ENCODE results near the gene TMEM119.

- TF ChIP-seq CTCF (IDR thresholded peaks at IDR 0.05; ENCODE audit: low read depth, low read length), result no peak
- TF ChIP-seq MAX (IDR thresholded peaks at IDR 0.05; ENCODE audit: low read depth, low read length), result no peak
- no peak for TF ChIP-seq POLR2A (IDR thresholded peaks at IDR 0.05; ENCODE audit: extremely low read depth, insufficient read length)
- TF ChIP-seq MYC (IDR thresholded peaks at IDR 0.05; ENCODE audit: low read depth, low read length), result no peak
These were observed 23.3 kb upstream of the TMEM119 start for GRCh38 chr12:108621161-108621560.

Measured in NB4 (cell line).